ENCODE measurements around the gene RELA. TPM values are rescaled to one million over a fixed set of nuclear protein-coding genes. Genes with fewer than 3 reads are reported as not detected.
"Not testable (repeated sequence)": the region's sequence is repeated elsewhere in the genome, so short reads cannot be mapped to it uniquely, and the experiment has no call there.

RELA gene
- total and polyA plus RNA-seq, 3 experiments from 2014 or later: 76.0 to 89.7 (median 87.3) TPM

DNA sequence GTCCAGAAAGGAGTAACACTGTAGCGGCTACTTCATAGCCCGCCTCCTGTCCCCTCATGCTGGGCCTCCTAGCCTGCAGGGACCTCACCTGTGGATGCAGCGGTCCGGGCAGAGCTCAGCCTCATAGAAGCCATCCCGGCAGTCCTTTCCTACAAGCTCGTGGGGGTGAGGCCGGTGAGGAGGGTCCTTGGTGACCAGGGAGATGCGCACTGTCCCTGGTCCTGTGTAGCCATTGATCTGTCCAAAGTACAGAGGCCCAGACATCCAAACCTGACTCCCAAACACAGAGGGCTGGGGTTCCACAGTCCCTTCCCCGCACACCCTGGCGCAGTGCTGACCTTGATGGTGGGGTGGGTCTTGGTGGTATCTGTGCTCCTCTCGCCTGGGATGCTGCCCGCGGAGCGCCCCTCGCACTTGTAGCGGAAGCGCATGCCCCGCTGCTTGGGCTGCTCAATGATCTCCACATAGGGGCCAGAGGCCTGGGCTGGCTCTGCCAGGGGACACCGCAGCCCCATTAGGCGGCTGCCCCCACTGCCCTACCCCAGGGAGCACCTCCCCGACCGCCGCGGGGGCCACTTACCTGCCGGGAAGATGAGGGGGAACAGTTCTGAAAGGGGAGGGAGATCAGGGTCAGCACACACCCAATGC is 993 bp downstream of the RELA start:
- H3K27me3 ChIP-seq (ENCODE audit: insufficient read depth, low read length, poor library complexity, severe bottlenecking): no peaks in the 10 kb centered on the region
- peak overlapping the region; percentile 97 for H3K27ac ChIP-seq (ENCODE audit: low read depth, low read length)
- Mint-ChIP-seq H3K27ac (peak overlapping the region; percentile 77 to 99 (median 90)), H3K9me3 (no peaks in the 10 kb centered on the region), H3K36me3 (peaks cover 13 to 58% (median 14%) of the 10 kb centered on the region in 3 donors), H3K27me3 (no peaks in the 10 kb centered on the region), H3K4me1 (peaks cover 41 to 61% (median 41%) of the 10 kb centered on the region in 3 donors), H3K4me3 (peak overlapping the region; percentile 83 to 91 (median 86))
- H3K36me3 ChIP-seq (ENCODE audit: insufficient read depth, low read length): peaks cover 47% of the 10 kb centered on the region
- ChIA-PET CTCF (interaction anchor here (0.8 to 2.6 kb wide), 5 partner anchors 8 to 197 kb away, joined by 3 to 9 read pairs (median 4); partner anchors contain the start of genes MAP3K11, PCNX3 and SIPA1), POLR2A (interaction anchor here (1.3 to 4.1 kb wide), 5 partner anchors 9 to 784 kb away, joined by 3 to 46 read pairs (median 16); partner anchors contain the start of genes PCNX3, RNASEH2C and SIPA1)
- no peaks in the 10 kb centered on the region for H3K9me3 ChIP-seq (ENCODE audit: low read length)
- peaks cover 22% of the 10 kb centered on the region for H3K4me1 ChIP-seq (ENCODE audit: insufficient read depth, low read length)
- H3K4me3 ChIP-seq (ENCODE audit: low read length): peak overlapping the region; percentile 97
- DNase-seq: no peak

DNA sequence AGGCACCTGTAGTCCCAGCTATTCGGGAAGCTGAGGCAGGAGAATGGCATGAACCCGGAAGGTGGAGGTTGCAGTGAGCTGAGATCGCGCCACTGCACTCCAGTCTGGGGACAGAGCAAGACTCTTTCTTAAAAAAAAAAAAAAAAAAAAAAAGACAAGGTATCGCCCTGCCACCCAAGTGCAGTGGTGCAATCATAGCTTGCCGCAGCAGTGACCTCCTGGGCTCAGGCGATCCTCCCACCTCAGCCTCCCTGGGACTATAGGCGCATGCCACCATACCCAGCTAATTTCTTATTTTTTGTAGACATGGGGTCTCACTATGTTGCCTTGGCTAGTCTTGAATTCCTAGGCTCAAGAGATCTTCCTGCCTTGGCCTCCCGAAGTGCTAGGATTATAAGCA is 1.8 kb downstream of the RELA start:
- ChIA-PET CTCF (interaction anchor here (0.8 to 1.3 kb wide), 2 partner anchors 11 to 23 kb away, joined by 3 to 4 read pairs; partner anchors contain the start of gene SIPA1), POLR2A (interaction anchor here (3.6 to 4.1 kb wide), 2 partner anchors 8 to 22 kb away, joined by 32 to 46 read pairs; partner anchors contain the start of gene SIPA1)
- peaks cover 53% of the 10 kb centered on the region for H3K36me3 ChIP-seq (ENCODE audit: insufficient read depth, low read length)
- H3K4me3 ChIP-seq (ENCODE audit: low read length); H3K27me3 ChIP-seq (ENCODE audit: insufficient read depth, low read length, poor library complexity, severe bottlenecking); H3K27me3 Mint-ChIP-seq; H3K9me3 Mint-ChIP-seq; H3K27ac ChIP-seq (ENCODE audit: low read depth, low read length); DNase-seq; H3K9me3 ChIP-seq (ENCODE audit: low read length): not testable (repeated sequence)
- Mint-ChIP-seq H3K4me1 (peaks cover 43 to 64% (median 49%) of the 10 kb centered on the region in 3 donors), H3K27ac (peak overlapping the region; percentile 70 to 99 (median 90)), H3K36me3 (peaks cover 14 to 66% (median 17%) of the 10 kb centered on the region in 3 donors), H3K4me3 (peak overlapping the region; percentile 83 to 91 (median 86))
- peaks cover 22% of the 10 kb centered on the region for H3K4me1 ChIP-seq (ENCODE audit: insufficient read depth, low read length)

DNA sequence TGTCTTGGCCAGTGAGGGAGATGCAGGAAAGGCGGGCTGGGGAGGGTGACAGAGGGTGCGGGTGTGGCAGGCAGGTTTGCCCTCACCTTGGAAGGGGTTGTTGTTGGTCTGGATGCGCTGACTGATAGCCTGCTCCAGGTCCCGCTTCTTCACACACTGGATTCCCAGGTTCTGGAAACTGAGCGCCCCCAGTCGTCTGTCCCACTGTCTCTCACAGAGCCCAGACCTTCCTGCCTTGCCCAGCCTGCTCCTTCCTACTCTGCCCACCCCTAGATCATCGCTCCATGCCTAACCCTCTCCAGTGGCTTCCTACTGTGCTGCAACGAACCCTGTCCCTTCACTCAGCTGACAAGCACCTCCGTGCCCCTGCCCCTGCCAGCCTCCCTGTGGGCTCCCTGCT is 2.7 kb downstream of the RELA start:
- CTCF ChIA-PET: no interaction called here
- Mint-ChIP-seq H3K4me3 (peak overlapping the region in 6 of 7 donors; percentile 38 to 84 (median 44)), H3K4me1 (peaks cover 47 to 72% (median 54%) of the 10 kb centered on the region in 3 donors)

DNA sequence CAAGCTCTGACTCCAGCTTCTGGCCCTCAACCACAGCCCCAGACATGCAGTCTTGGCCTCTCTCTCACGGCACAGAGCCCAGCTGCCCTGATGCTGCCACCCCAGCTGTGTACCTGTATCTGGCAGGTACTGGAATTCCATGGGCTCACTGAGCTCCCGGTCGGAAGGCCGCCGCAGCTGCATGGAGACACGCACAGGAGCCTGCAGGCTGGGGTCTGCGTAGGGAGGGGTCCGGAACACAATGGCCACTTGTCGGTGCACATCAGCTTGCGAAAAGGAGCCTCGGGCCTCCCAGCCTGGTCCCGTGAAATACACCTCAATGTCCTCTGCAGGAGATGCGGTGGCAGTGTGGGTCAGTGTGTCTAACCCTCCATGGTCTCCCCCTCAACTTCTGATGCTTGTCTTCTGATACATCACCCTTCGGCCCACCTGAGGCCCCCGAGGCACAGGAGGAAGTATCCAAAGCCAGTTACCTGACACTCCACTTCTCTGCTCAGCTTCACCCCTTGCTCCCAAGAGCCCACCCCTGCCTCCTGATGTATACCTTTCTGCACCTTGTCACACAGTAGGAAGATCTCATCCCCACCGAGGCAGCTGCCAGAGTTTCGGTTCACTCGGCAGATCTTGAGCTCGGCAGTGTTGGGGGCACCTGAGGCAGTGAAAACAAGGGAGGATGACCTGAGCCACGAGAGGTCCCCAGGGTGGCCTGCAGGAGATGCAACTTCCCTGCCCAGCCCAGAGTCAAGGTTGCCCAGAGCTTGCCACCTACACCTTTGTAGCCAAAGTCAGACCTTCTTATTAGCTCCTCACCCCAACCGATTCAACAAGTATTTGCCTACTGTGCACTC is 4.3 kb downstream of the RELA start:
- H3K4me1 Mint-ChIP-seq: peaks cover 52 to 77% (median 58%) of the 10 kb centered on the region in 3 donors
- no peaks in the 10 kb centered on the region for H3K9me3 Mint-ChIP-seq
- POLR2A ChIA-PET: no interaction called here
- no peaks in the 10 kb centered on the region for H3K27me3 Mint-ChIP-seq
- no peaks in the 10 kb centered on the region for H3K27me3 ChIP-seq (ENCODE audit: insufficient read depth, low read length, poor library complexity, severe bottlenecking)
- no peak for DNase-seq
- no peaks in the 10 kb centered on the region for H3K9me3 ChIP-seq (ENCODE audit: low read length)
- peaks cover 73% of the 10 kb centered on the region for H3K36me3 ChIP-seq (ENCODE audit: insufficient read depth, low read length)
- H3K27ac ChIP-seq (ENCODE audit: low read depth, low read length): no peak overlapping the region
- H3K4me3 ChIP-seq (ENCODE audit: low read length): no peak overlapping the region
- peak overlapping the region in 7 of 8 donors; percentile 41 to 100 (median 84) for H3K27ac Mint-ChIP-seq
- H3K4me1 ChIP-seq (ENCODE audit: insufficient read depth, low read length): peaks cover 31% of the 10 kb centered on the region
- H3K4me3 Mint-ChIP-seq: peak overlapping the region in 2 of 7 donors; percentile 51 to 84
- CTCF ChIA-PET: interaction anchor here (1.4 to 1.7 kb wide), 2 partner anchors 19 to 53 kb away, joined by 4 to 6 read pairs; partner anchors contain the start of gene KAT5
- H3K36me3 Mint-ChIP-seq: peaks cover 14 to 87% (median 22%) of the 10 kb centered on the region in 3 donors

More for the DNA sequence above, 2.7 kb downstream of the RELA start:
- H3K27ac Mint-ChIP-seq: peak overlapping the region in 6 of 8 donors; percentile 51 to 100 (median 88)
- H3K36me3 ChIP-seq (ENCODE audit: insufficient read depth, low read length): peaks cover 61% of the 10 kb centered on the region
- no peak overlapping the region for H3K27ac ChIP-seq (ENCODE audit: low read depth, low read length)
- no peaks in the 10 kb centered on the region for H3K27me3 ChIP-seq (ENCODE audit: insufficient read depth, low read length, poor library complexity, severe bottlenecking)
- peaks cover 22% of the 10 kb centered on the region for H3K4me1 ChIP-seq (ENCODE audit: insufficient read depth, low read length)
- no peak for DNase-seq
- H3K36me3 Mint-ChIP-seq: peaks cover 14 to 75% (median 21%) of the 10 kb centered on the region in 3 donors
- no peaks in the 10 kb centered on the region for H3K27me3 Mint-ChIP-seq
- H3K9me3 ChIP-seq (ENCODE audit: low read length): no peaks in the 10 kb centered on the region
- H3K4me3 ChIP-seq (ENCODE audit: low read length): no peak overlapping the region
- POLR2A ChIA-PET: interaction anchor here (4.1 kb wide), 1 partner anchor 21 kb away, joined by 32 read pairs; the partner anchor contains the start of gene SIPA1
- H3K9me3 Mint-ChIP-seq: no peaks in the 10 kb centered on the region

DNA sequence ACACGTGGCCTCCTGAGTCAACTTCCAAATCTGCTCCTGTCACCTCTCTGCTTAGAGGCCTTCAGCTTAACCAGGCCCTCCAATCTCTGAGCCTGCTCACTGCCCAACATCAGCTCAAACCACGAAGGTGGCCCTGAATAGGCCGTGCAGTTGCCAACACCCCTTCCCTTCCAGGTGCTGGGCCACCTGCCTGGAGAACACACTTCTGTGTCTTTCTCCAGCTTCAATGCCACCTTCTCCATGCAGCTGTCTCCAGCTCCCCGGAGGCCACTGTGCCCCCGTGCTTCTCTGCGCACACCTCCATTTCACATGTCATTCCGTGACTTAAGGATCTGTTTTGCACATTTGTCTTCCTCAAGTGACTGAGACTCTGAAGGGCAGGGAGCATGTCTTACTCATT is 5.3 kb downstream of the RELA start:
- Mint-ChIP-seq H3K9me3 (peaks cover 0 to 2% (median 0%) of the 10 kb centered on the region in 5 donors), H3K27ac (peak overlapping the region in 7 of 8 donors; percentile 10 to 100 (median 47)), H3K36me3 (peaks cover 14 to 90% (median 22%) of the 10 kb centered on the region in 3 donors), H3K4me1 (peaks cover 59 to 85% (median 65%) of the 10 kb centered on the region in 3 donors), H3K4me3 (peak overlapping the region in 1 of 7 donors; percentile 67), H3K27me3 (peaks cover 0 to 2% of the 10 kb centered on the region in 2 donors)
- H3K4me3 ChIP-seq (ENCODE audit: low read length): no peak overlapping the region
- H3K9me3 ChIP-seq (ENCODE audit: low read length): no peaks in the 10 kb centered on the region
- H3K27ac ChIP-seq (ENCODE audit: low read depth, low read length): no peak overlapping the region
- no peak for DNase-seq
- peaks cover 36% of the 10 kb centered on the region for H3K4me1 ChIP-seq (ENCODE audit: insufficient read depth, low read length)
- peaks cover 73% of the 10 kb centered on the region for H3K36me3 ChIP-seq (ENCODE audit: insufficient read depth, low read length)
- ChIA-PET POLR2A (interaction anchor here (1.3 kb wide), 1 partner anchor 12 kb away, joined by 3 read pairs; no protein-coding TSS in a partner anchor), CTCF (interaction anchor here (1.7 kb wide), 1 partner anchor 18 kb away, joined by 6 read pairs; no protein-coding TSS in a partner anchor)
- no peaks in the 10 kb centered on the region for H3K27me3 ChIP-seq (ENCODE audit: insufficient read depth, low read length, poor library complexity, severe bottlenecking)

DNA sequence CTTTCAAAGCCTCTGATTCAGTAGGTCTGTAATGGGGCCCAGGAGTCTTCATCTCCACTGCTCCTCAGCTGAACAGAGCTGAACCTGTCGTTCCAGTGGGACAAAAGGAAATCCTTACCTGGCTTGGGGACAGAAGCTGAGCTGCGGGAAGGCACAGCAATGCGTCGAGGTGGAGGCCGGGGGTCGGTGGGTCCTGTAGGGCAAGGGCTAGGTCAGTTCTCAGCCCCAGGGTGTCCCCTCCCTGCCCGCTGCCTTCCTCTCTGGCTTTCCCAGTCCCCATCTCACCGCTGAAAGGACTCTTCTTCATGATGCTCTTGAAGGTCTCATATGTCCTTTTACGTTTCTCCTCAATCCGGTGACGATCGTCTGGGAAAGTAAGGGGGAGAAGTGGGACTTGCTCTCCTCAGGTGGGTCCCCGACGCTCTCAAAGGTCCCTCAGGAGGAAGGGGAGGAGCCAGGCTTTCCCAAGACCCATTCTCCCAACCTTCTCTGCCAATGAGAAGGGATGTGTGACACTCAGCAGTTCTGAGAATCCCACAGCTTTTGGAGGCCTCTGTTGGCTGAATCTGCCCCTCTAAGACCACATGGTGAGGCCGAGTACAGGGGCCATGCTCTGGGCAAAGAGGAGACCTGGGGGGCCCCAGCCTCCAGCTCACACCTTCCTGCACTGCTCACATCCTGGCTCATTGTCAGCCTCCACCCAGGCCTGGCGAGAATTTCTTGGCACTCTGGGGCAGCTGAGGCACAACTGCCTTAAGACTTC is 7.0 kb downstream of the RELA start:
- H3K4me1 ChIP-seq (ENCODE audit: insufficient read depth, low read length): peaks cover 37% of the 10 kb centered on the region
- no peaks in the 10 kb centered on the region for H3K27me3 ChIP-seq (ENCODE audit: insufficient read depth, low read length, poor library complexity, severe bottlenecking)
- peaks cover 65 to 88% (median 74%) of the 10 kb centered on the region in 3 donors for H3K4me1 Mint-ChIP-seq
- no peak overlapping the region for H3K27ac ChIP-seq (ENCODE audit: low read depth, low read length)
- DNase-seq: no peak
- H3K27ac Mint-ChIP-seq: peak overlapping the region in 6 of 8 donors; percentile 43 to 100 (median 82)
- peak overlapping the region in 3 of 7 donors; percentile 38 to 87 (median 48) for H3K4me3 Mint-ChIP-seq
- ChIA-PET CTCF (interaction anchor here (1.1 to 4.3 kb wide), 3 partner anchors 13 to 55 kb away, joined by 3 to 26 read pairs (median 3); partner anchors contain the start of gene SIPA1), POLR2A (no interaction called here)
- H3K9me3 ChIP-seq (ENCODE audit: low read length): no peaks in the 10 kb centered on the region
- H3K27me3 Mint-ChIP-seq: peaks cover 0 to 7% of the 10 kb centered on the region in 2 donors
- H3K4me3 ChIP-seq (ENCODE audit: low read length): no peak overlapping the region
- peaks cover 0 to 2% (median 0%) of the 10 kb centered on the region in 5 donors for H3K9me3 Mint-ChIP-seq
- H3K36me3 Mint-ChIP-seq: peaks cover 14 to 90% (median 22%) of the 10 kb centered on the region in 3 donors
- peaks cover 70% of the 10 kb centered on the region for H3K36me3 ChIP-seq (ENCODE audit: insufficient read depth, low read length)

All from CD8-positive, alpha-beta memory T cell (primary cell).